ENCODE results near the gene MFSD11.

DNA sequence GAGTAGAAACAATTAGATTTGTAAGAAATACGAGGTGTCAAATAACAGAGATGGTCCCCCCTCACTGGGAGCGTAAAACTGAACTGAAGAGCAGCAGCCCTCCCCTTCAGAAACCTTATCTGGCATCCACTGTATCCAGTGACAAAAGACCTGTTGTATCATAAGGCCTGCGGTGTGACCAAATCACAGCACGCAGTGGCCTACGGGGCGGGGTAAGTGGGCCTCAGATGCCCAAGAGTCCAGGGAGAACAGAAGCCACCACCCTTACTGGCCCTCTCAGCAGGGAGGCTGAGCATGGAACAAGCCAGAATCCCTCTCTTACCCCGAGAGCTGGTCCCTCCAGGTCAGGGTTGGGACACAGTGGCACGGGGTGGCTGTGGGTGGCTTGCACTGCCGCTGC lies 17.0 kb upstream of the MFSD11 start:
- no peak for TF ChIP-seq POLR2A (IDR thresholded peaks at IDR 0.05)
- TF ChIP-seq, protein P1, sequence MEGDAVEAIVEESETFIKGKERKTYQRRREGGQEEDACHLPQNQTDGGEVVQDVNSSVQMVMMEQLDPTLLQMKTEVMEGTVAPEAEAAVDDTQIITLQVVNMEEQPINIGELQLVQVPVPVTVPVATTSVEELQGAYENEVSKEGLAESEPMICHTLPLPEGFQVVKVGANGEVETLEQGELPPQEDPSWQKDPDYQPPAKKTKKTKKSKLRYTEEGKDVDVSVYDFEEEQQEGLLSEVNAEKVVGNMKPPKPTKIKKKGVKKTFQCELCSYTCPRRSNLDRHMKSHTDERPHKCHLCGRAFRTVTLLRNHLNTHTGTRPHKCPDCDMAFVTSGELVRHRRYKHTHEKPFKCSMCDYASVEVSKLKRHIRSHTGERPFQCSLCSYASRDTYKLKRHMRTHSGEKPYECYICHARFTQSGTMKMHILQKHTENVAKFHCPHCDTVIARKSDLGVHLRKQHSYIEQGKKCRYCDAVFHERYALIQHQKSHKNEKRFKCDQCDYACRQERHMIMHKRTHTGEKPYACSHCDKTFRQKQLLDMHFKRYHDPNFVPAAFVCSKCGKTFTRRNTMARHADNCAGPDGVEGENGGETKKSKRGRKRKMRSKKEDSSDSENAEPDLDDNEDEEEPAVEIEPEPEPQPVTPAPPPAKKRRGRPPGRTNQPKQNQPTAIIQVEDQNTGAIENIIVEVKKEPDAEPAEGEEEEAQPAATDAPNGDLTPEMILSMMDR (IDR thresholded peaks at IDR 0.05) = no peak

All from heart left ventricle (tissue), 13 donors.